Naive thymus-derived CD8-positive, alpha-beta T cell (primary cell): ENCODE data around the gene P3R3URF. TPM values are rescaled to one million over a fixed set of nuclear protein-coding genes. Genes with fewer than 3 reads are reported as not detected.

ENCODE experiments used
- ATAC-seq, 2 donors: fragments of 150-1000 bp; cut with Tn5 transposase in 1 of 2; sonication (Bioruptor Pico), chemical (Tn5 transposase) in 1 of 2; 1 replicate in 1 of 2; 2 replicates in 1 of 2; pipeline ENCODE4 v1.10.0; 2021; ENCODE audit warnings: mild to moderate bottlenecking in 2 of 2, moderate library complexity in 2 of 2
- POLR2A ChIA-PET: fragments of 350-600 bp; sonication (Branson Sonifier 250); formaldehyde crosslinking; loops from one replicate; lab custom pipeline; 2021; ENCODE audit warnings: antibody characterized with exemption; lab: Charles Lee
- DNase-seq, 10 donors: peaks; one replicate each; pipeline versions ENCODE4 v3.0.0 to v3.0.0-alpha.2; 2020 to 2022
- H3K27ac Mint-ChIP-seq, 10 donors: one replicate each; pipeline ENCODE4 v1.8.0; 2020 to 2022; ENCODE audit warnings: mild to moderate bottlenecking in 10 of 10, mixed read lengths in 10 of 10, moderate library complexity in 4 of 10, inconsistent platforms in 1 of 10
- H3K27me3 Mint-ChIP-seq, 5 donors: one replicate each; pipeline ENCODE4 v1.8.0; 2021 to 2022; ENCODE audit warnings: mixed read lengths in 5 of 5
- H3K36me3 Mint-ChIP-seq, 3 donors: one replicate each; pipeline ENCODE4 v1.8.0; 2020 to 2022; ENCODE audit warnings: mixed read lengths in 3 of 3, mild to moderate bottlenecking in 2 of 3, inconsistent platforms in 1 of 3
- H3K4me1 Mint-ChIP-seq, 4 donors: one replicate each; pipeline ENCODE4 v1.8.0; 2021 to 2022; ENCODE audit warnings: mixed read lengths in 4 of 4
- H3K4me3 Mint-ChIP-seq, 10 donors: one replicate each; pipeline ENCODE4 v1.8.0; 2020 to 2022; ENCODE audit warnings: mild to moderate bottlenecking in 10 of 10, mixed read lengths in 10 of 10, moderate library complexity in 6 of 10, inconsistent platforms in 1 of 10
- H3K9me3 Mint-ChIP-seq, 9 donors: one replicate each; pipeline ENCODE4 v1.8.0; 2020 to 2022; ENCODE audit warnings: mixed read lengths in 9 of 9, mild to moderate bottlenecking in 3 of 9, inconsistent platforms in 1 of 9, moderate library complexity in 1 of 9
- polyA plus RNA-seq, 3 donors: library from polyadenylated mRNA; unstranded; fragments of 300-500 nt; fragmentation: Illumina TruSeq; gene quantifications; one replicate each; pipeline ENCODE4 v1.2.3, GENCODE V29; 2021
- total RNA-seq, 8 experiments: library from RNA in 2 of 8; stranded (reverse) in 2 of 8; gene quantifications; one replicate each; pipeline ENCODE4 v1.2.3 and lab custom pipeline; 2021 to 2026

Gene P3R3URF
- total and polyA plus RNA-seq, 5 experiments from 2014 or later = not detected

DNA sequence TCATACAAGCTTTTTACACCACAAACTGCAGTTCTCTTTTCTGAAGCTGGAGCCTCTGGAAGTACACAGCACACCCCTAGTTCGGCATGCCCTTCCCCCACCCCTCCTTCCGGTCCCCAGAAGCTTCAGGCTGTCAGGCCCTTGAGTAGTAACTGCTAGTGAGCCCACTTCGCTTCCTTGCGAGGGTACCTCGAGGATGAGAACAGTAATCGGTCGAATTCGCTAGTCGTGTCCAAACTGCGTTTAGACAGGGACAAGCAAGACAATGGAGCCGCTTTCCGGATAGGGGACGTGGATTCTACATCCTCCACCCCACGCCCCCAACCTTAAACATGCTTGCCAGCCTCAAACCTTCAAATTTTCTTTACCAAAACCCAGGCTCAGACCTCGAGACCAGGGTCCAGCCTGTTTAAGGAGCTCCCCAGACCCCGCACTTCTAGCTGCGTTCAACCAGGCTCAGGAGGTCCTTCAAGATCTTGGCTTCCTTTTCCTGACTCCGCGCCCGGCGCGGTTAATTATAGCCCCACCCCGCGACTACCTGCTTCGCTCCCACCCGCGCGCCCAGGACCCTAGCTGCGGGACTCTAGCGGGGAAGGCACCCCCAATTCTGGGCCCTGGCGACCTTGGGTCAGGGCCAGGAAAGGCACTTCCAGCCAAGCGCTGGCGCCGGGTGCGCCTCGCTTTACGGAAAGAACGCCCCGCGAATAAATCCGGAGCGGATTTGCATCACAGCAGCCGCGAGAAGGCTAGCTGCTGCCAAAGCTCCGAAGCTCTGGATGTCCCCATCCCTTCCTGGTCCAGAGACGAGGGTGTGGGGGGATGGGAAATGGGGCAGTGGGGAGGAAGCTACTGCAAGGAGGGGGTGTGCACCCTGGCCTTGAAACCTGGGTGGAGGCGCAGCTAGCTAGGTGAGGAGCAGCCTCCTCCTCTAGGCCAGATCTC is 9.5 kb downstream of the P3R3URF start:
- peak overlapping the region; percentile 85 to 95 (median 90) for H3K4me3 Mint-ChIP-seq
- ATAC-seq (peak; percentile 84), DNase-seq (peak in 9 of 10 donors; percentile 19 to 82 (median 54))
- peaks cover 16 to 25% (median 19%) of the 10 kb centered on the region in 4 donors for H3K4me1 Mint-ChIP-seq
- H3K36me3 Mint-ChIP-seq = no peaks in the 10 kb centered on the region
- H3K27me3 Mint-ChIP-seq = peaks cover 0 to 9% (median 0%) of the 10 kb centered on the region in 5 donors
- no peaks in the 10 kb centered on the region for H3K9me3 Mint-ChIP-seq
- POLR2A ChIA-PET = interaction anchor here (0.6 to 2.4 kb wide), 10 partner anchors 8 to 1074 kb away, joined by 3 to 11 read pairs (median 6); partner anchors contain the start of genes GPBP1L1, LRRC41, LURAP1 and PIK3R3
- H3K27ac Mint-ChIP-seq = peak overlapping the region; percentile 92 to 98 (median 96)

DNA sequence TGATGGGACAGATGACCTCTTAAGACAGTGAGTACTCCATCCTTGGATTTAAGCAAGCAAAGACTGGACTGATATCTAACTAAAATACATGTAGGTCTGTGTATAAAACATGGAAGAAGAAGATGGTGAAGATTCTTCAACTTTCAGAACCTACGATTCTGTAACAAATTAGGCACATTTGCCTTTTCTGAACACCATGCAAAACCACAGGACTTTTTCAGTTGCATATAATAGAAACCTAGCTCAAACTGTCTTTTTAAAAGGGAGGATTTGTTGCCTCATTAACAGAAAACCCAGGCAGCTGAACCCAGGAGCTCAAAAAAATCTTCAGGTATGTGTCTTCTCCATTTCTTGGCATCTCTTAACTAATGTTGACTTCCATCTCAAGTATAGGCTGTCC is 16.1 kb downstream of the P3R3URF start:
- H3K36me3 Mint-ChIP-seq = no peaks in the 10 kb centered on the region
- POLR2A ChIA-PET = no interaction called here
- H3K4me1 Mint-ChIP-seq = peaks cover 0 to 3% (median 1%) of the 10 kb centered on the region in 4 donors
- ATAC-seq = no peak
- no peak overlapping the region for H3K27ac Mint-ChIP-seq
- H3K9me3 Mint-ChIP-seq = no peaks in the 10 kb centered on the region
- H3K4me3 Mint-ChIP-seq = no peak overlapping the region
- H3K27me3 Mint-ChIP-seq = no peaks in the 10 kb centered on the region
- no peak for DNase-seq

DNA sequence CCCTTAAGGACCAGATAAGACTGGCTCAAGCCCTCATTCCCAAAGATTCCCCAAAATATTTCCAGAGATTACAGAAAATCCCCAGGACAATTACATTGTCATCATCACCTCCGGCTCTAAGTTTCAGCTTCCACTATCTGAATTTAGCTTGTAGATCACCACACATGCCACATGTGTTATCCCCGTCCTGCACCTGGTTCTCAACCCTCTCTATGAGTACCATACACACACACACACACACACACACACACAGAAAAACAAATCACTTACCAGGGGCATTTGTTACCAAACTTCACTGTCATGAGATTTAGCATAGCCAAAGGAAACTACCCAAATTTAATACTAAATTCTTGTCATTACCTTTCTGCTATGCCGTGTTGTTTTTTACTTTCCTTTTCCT is 16.8 kb downstream of the P3R3URF start:
- Mint-ChIP-seq H3K27me3 (no peaks in the 10 kb centered on the region), H3K4me1 (peaks cover 0 to under 1% (median 0%) of the 10 kb centered on the region in 4 donors), H3K36me3 (no peaks in the 10 kb centered on the region), H3K4me3 (no peak overlapping the region), H3K9me3 (no peaks in the 10 kb centered on the region), H3K27ac (no peak overlapping the region)
- POLR2A ChIA-PET = no interaction called here
- DNase-seq (no peak), ATAC-seq (no peak)

DNA sequence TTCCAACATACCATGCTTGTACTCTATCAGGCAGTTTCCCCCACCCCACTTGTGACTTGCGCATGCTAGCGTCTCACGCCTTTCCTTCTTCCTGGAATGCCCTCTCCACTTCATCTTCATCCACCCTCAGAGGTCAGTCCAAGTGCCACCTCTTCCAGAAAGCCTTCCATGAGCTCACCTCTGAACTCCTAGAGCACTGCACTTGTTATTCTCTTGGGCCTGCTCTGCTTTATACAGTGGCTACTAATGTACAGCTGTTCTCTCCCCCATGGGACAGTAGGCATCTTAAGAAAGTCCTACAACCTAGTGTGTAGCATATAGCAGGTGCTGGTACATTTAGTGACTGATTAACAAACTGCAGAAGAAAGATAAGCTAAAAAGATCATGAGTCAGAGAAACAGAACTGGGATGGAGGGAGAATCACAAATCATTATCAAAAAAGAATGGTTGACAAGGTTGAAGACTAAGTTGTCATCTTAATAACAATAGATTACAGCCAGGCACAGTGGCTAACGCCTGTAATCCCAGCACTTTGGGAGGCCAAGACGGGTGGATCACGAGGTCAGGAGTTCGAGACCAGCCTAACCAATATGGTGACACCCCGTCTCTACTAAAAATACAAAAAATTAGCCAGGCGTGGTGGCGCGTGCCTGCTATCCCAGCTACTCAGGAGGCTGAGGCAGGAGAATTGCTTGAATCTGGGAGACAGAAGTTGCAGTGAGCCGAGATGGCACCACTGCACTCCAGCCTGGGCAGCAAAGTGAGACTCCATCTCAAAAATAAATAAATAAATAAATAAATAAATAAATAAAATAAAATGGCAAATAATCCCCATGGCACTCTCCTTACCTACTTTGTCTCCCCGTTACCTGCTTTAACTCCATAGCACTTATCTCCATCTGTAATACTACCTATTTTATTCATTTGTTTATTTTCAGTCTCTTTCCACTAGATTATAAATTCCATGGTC is 17.7 kb downstream of the P3R3URF start:
- DNase-seq (no peak), ATAC-seq (no peak)
- H3K27me3 Mint-ChIP-seq = no peaks in the 10 kb centered on the region
- H3K27ac Mint-ChIP-seq = no peak overlapping the region
- POLR2A ChIA-PET = interaction anchor here (0.7 kb wide), 1 partner anchor 9 kb away, joined by 3 read pairs; no protein-coding TSS in a partner anchor
- no peaks in the 10 kb centered on the region for H3K36me3 Mint-ChIP-seq
- no peak overlapping the region for H3K4me3 Mint-ChIP-seq
- H3K9me3 Mint-ChIP-seq = no peaks in the 10 kb centered on the region
- no peaks in the 10 kb centered on the region for H3K4me1 Mint-ChIP-seq

DNA sequence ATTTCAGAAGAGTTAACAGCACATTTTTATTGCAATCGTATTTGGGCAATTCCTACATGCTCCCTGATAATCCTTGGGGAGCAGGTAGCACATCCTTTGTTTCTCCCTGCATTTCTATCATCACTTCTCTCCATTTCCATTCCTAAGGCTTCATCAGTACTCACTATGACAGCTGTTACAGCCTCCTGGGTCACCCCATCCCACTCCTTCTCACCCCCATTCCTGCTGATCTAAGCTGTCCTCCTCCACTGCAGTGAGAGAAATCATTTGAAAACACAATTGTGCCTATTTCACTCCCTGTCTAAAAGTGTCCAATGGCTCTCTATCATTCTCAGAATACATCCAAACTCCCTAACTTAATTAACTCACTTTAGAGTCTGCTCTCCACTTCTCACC is 18.4 kb downstream of the P3R3URF start:
- no peaks in the 10 kb centered on the region for H3K36me3 Mint-ChIP-seq
- H3K4me3 Mint-ChIP-seq = no peak overlapping the region
- ATAC-seq (no peak), DNase-seq (no peak)
- no peaks in the 10 kb centered on the region for H3K9me3 Mint-ChIP-seq
- H3K27me3 Mint-ChIP-seq = no peaks in the 10 kb centered on the region
- H3K27ac Mint-ChIP-seq = no peak overlapping the region
- no peaks in the 10 kb centered on the region for H3K4me1 Mint-ChIP-seq
- POLR2A ChIA-PET = no interaction called here

DNA sequence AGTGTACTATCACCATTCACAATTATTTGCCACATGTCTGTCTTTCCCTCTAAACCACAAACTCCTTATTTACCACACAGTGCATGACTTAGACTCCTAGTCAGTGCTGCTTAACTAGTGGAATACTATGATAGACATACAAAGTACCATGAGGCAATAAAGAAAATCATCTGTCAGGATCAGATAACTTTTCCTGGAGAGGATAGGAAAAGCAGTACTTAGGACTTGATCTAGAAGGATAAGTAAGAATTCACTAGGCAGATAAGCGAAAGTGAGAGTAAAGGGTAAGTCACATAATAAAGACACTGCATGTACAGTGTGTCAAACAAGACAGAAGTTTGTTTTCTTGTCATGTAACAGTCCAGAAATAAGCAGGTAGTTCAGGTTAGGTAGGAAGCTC is 22.6 kb downstream of the P3R3URF start:
- no peak overlapping the region for H3K27ac Mint-ChIP-seq
- ATAC-seq = no peak
- no peak for DNase-seq
- H3K27me3 Mint-ChIP-seq = no peaks in the 10 kb centered on the region
- H3K9me3 Mint-ChIP-seq = no peaks in the 10 kb centered on the region
- no peaks in the 10 kb centered on the region for H3K4me1 Mint-ChIP-seq
- POLR2A ChIA-PET = no interaction called here
- no peak overlapping the region for H3K4me3 Mint-ChIP-seq
- no peaks in the 10 kb centered on the region for H3K36me3 Mint-ChIP-seq

DNA sequence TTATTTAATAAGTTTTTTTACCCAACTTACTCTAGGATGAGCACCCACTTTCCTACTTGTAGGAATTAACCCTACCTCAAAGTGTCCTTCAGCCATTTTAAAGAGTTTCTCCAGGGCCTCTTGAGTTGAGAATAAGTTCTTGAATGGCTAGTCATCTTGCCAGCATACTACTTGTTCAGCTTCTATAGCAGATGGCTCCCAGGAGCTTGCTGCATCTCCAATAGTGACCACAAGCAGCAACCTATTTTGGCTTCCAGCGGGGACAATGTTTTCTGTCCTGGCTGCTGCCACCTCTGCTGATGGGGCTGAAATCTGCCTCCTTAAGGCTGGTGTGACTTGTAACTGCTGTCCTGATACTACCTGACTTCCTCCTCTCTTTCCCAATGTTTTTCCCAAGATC is 23.1 kb downstream of the P3R3URF start:
- Mint-ChIP-seq H3K4me1 (no peaks in the 10 kb centered on the region), H3K27me3 (no peaks in the 10 kb centered on the region), H3K9me3 (no peaks in the 10 kb centered on the region), H3K27ac (no peak overlapping the region), H3K36me3 (no peaks in the 10 kb centered on the region), H3K4me3 (no peak overlapping the region)
- ATAC-seq = no peak
- POLR2A ChIA-PET = no interaction called here
- DNase-seq = no peak

DNA sequence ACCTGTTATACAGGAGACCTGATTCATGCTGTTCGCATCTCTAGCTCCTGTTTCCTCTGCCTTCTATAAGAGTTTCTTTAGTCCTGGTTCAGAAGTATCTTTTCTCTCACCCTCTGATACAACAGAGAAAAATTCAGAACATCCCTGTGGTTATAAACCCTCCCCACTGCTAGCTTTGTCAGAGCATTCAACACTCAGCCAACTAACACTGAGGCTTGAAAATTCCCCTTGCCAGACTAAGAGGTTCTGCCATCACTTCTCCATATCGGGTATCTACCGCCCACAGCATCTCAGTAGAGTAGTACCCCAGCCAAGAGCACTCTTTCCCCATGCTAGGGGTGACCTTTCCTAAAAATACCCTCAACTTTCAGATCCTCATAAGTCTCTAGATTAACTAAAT is 24.3 kb downstream of the P3R3URF start:
- H3K36me3 Mint-ChIP-seq = no peaks in the 10 kb centered on the region
- H3K27ac Mint-ChIP-seq = no peak overlapping the region
- POLR2A ChIA-PET = no interaction called here
- H3K27me3 Mint-ChIP-seq = no peaks in the 10 kb centered on the region
- no peak for DNase-seq
- H3K4me3 Mint-ChIP-seq = no peak overlapping the region
- no peak for ATAC-seq
- H3K4me1 Mint-ChIP-seq = no peaks in the 10 kb centered on the region
- no peaks in the 10 kb centered on the region for H3K9me3 Mint-ChIP-seq

DNA sequence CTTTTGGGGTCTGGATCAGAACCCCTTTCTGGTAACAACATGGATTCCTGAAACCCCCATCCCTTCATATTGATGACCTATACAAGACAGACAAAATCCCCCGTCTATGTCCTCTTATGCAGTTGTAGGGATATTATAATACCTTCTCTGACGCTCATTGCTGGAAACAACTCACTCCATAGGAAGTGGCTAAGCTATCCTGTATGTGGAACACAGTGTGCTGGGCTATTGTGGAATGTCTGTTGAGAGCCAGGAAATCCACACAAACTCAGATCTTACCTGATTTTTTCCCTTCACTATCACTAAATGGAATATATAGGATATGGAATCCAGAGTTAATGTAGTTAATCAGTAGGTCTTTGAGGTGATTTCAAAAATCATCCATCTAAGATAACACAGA is 26.2 kb downstream of the P3R3URF start:
- no peaks in the 10 kb centered on the region for H3K36me3 Mint-ChIP-seq
- H3K27ac Mint-ChIP-seq = no peak overlapping the region
- POLR2A ChIA-PET = no interaction called here
- H3K4me1 Mint-ChIP-seq = no peaks in the 10 kb centered on the region
- H3K9me3 Mint-ChIP-seq = no peaks in the 10 kb centered on the region
- DNase-seq = no peak
- no peaks in the 10 kb centered on the region for H3K27me3 Mint-ChIP-seq
- no peak overlapping the region for H3K4me3 Mint-ChIP-seq
- no peak for ATAC-seq

DNA sequence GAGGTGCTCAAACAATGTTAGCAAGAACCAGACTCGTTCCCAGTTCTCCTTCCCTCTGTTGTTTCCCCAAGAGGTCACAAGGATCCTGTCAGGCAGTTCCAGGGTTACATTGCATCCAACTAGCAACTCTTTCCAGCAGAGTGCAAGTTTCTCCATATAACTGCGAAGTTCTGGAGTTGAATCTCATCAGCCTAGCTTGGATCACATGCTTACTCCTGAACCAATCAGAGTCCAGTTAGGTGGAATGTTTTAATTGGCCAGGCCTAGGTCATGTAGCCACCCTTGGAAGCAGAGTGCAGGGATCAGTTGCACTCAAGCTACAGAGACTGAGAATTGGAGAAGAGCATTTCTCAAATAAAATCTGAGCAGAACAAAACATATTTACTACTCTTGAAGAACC is 28.0 kb downstream of the P3R3URF start:
- Mint-ChIP-seq H3K27me3 (no peaks in the 10 kb centered on the region), H3K4me3 (no peak overlapping the region), H3K4me1 (no peaks in the 10 kb centered on the region), H3K36me3 (no peaks in the 10 kb centered on the region), H3K27ac (no peak overlapping the region), H3K9me3 (no peaks in the 10 kb centered on the region)
- ATAC-seq = no peak
- no peak for DNase-seq
- POLR2A ChIA-PET = no interaction called here

DNA sequence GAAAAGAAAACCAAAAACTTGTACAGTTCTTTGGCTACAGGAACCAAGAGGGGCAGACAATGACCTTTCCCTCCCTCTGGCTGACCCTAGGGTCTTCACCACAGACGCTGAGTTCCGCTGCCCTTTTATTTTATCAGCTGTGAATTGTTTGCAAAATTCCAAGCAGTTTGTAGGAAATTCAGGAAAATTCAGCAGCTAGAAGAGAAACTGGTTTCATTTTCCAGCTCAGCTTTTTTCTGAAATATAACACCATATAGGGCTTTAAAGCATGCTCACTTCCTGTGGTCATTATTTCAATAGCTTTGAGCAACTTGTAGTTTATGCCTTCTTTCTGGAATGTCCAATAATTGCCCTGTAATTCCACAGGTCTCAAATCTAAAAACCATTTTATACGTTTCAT is 38.4 kb downstream of the P3R3URF start:
- no peak for ATAC-seq
- Mint-ChIP-seq H3K9me3 (no peaks in the 10 kb centered on the region), H3K27me3 (peaks cover 17 to 56% (median 20%) of the 10 kb centered on the region in 5 donors), H3K4me3 (no peak overlapping the region), H3K27ac (no peak overlapping the region), H3K4me1 (peaks cover 6 to 14% (median 9%) of the 10 kb centered on the region in 4 donors), H3K36me3 (no peaks in the 10 kb centered on the region)
- DNase-seq = no peak
- POLR2A ChIA-PET = no interaction called here

DNA sequence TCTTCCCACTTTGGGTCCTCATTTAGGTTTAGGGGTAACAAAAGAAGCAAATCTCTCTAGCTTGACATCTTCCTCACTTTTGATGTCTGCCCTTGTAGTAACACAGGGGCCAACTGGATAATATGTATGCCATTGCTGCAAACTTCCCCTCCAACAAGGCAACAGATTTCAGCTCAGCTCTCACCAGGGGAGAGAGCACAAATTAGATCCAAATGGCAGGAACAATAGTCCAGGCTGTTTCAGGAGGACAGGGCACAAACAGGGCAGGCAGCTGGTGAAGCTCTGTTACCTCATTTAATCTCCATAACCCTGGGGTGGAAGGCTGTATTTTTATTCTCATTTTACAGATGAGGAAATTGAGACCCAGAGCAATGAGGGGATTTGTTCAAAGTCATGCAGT is 39.6 kb downstream of the P3R3URF start:
- H3K27me3 Mint-ChIP-seq = peaks cover 20 to 68% (median 29%) of the 10 kb centered on the region in 5 donors
- POLR2A ChIA-PET = no interaction called here
- H3K4me1 Mint-ChIP-seq = peaks cover 13 to 26% (median 16%) of the 10 kb centered on the region in 4 donors
- peak overlapping the region in 1 of 10 donors; percentile 10 for H3K27ac Mint-ChIP-seq
- DNase-seq (no peak), ATAC-seq (no peak)
- no peak overlapping the region for H3K4me3 Mint-ChIP-seq
- H3K9me3 Mint-ChIP-seq = no peaks in the 10 kb centered on the region
- H3K36me3 Mint-ChIP-seq = no peaks in the 10 kb centered on the region
